ENCODE measurements around the gene TENM4.
"Not testable (repeated sequence)": the region's sequence is repeated elsewhere in the genome, so short reads cannot be mapped to it uniquely, and the experiment has no call there.

Gene TENM4

GRCh38 chr11:79198203-79198897 is 242.5 kb downstream of the TENM4 start:
- no peak for DNase-seq
- intact Hi-C loops (cut with DNase I; ENCODE audit: low total_unique reads), result no loop called here
- Histone ChIP-seq H3K4me1 (peaks cover 0 to 22% (median 13%) of the 10 kb centered on the region in 4 donors), H3K27me3 (no peaks in the 10 kb centered on the region), H3K9me3 (no peaks in the 10 kb centered on the region), H3K27ac (no peak overlapping the region), H3K36me3 (no peaks in the 10 kb centered on the region), H3K4me3 (no peak overlapping the region)
- TF ChIP-seq CTCF (IDR thresholded peaks at IDR 0.05), result no peak

GRCh38 chr11:79196950-79197349 is 243.9 kb downstream of the TENM4 start:
- Histone ChIP-seq H3K27ac (no peak overlapping the region), H3K4me1 (peaks cover 0 to 22% (median 13%) of the 10 kb centered on the region in 4 donors), H3K4me3 (no peak overlapping the region), H3K27me3 (no peaks in the 10 kb centered on the region), H3K36me3 (no peaks in the 10 kb centered on the region), H3K9me3 (no peaks in the 10 kb centered on the region)
- DNase-seq, result no peak
- TF ChIP-seq CTCF (IDR thresholded peaks at IDR 0.05), result no peak
- intact Hi-C loops (cut with DNase I; ENCODE audit: low total_unique reads), result no loop called here

- DNase-seq, result no peak
- no peak overlapping the region for H3K27ac ChIP-seq
- H3K36me3 ChIP-seq, result no peaks in the 10 kb centered on the region
- intact Hi-C loops (cut with DNase I; ENCODE audit: low total_unique reads), result no loop called here
- no peak for TF ChIP-seq CTCF (IDR thresholded peaks at IDR 0.05)
- no peak overlapping the region for H3K4me3 ChIP-seq
- H3K4me1 ChIP-seq, result peaks cover 0 to 21% (median 11%) of the 10 kb centered on the region in 4 donors
- no peaks in the 10 kb centered on the region for H3K9me3 ChIP-seq
- no peaks in the 10 kb centered on the region for H3K27me3 ChIP-seq
These were observed 245.6 kb downstream of the TENM4 start for GRCh38 chr11:79195209-79195608.

- no peaks in the 10 kb centered on the region for H3K9me3 ChIP-seq
- no peak for TF ChIP-seq CTCF (IDR thresholded peaks at IDR 0.05)
- H3K27ac ChIP-seq, result no peak overlapping the region
- H3K27me3 ChIP-seq, result no peaks in the 10 kb centered on the region
- no peak overlapping the region for H3K4me3 ChIP-seq
- peaks cover 0 to 19% (median 2%) of the 10 kb centered on the region in 4 donors for H3K4me1 ChIP-seq
- H3K36me3 ChIP-seq, result no peaks in the 10 kb centered on the region
- DNase-seq, result no peak
- intact Hi-C loops (cut with DNase I; ENCODE audit: low total_unique reads), result no loop called here
These were observed 247.0 kb downstream of the TENM4 start for GRCh38 chr11:79193663-79194310.

GRCh38 chr11:79192836-79193235 is 248.0 kb downstream of the TENM4 start:
- Histone ChIP-seq H3K4me1 (peaks cover 0 to 15% (median 2%) of the 10 kb centered on the region in 4 donors), H3K27ac (no peak overlapping the region), H3K27me3 (no peaks in the 10 kb centered on the region), H3K9me3 (no peaks in the 10 kb centered on the region), H3K36me3 (no peaks in the 10 kb centered on the region), H3K4me3 (no peak overlapping the region)
- intact Hi-C loops (cut with DNase I; ENCODE audit: low total_unique reads), result no loop called here
- DNase-seq, result no peak
- no peak for TF ChIP-seq CTCF (IDR thresholded peaks at IDR 0.05)

- H3K9me3 ChIP-seq; DNase-seq; H3K4me3 ChIP-seq; H3K27me3 ChIP-seq; H3K27ac ChIP-seq; H3K36me3 ChIP-seq; intact Hi-C loops (cut with DNase I; ENCODE audit: low total_unique reads): not testable (repeated sequence)
- H3K4me1 ChIP-seq, result peaks cover 0 to 15% (median 2%) of the 10 kb centered on the region in 4 donors
These were observed 249.1 kb downstream of the TENM4 start for GRCh38 chr11:79191716-79192115.

GRCh38 chr11:79190553-79190952 is 250.3 kb downstream of the TENM4 start:
- DNase-seq; intact Hi-C loops (cut with DNase I; ENCODE audit: low total_unique reads); H3K9me3 ChIP-seq; H3K4me3 ChIP-seq; H3K36me3 ChIP-seq; H3K27ac ChIP-seq; H3K27me3 ChIP-seq: not testable (repeated sequence)
- H3K4me1 ChIP-seq, result peaks cover 0 to 15% (median 2%) of the 10 kb centered on the region in 4 donors
